Fibroblast of pulmonary artery (primary cell): Measurements from ENCODE around the gene ZNF865.
"Not testable (repeated sequence)": the region's sequence is repeated elsewhere in the genome, so short reads cannot be mapped to it uniquely, and the experiment has no call there.

Experiments
- DNase-seq: peaks from one replicate; pipeline ENCODE4 v3.0.0-alpha.2; 2010; ENCODE audit warnings: low read depth
- H3K4me3 ChIP-seq: replicated peaks from 2 replicates; pipeline ENCODE4 v1.5.1; 2011; ENCODE audit warnings: low read depth, mild to moderate bottlenecking, control low read depth, low read length, moderate library complexity
- CTCF ChIP-seq: IDR thresholded peaks from 2 replicates; pipeline ENCODE4 v1.5.1; 2011; ENCODE audit warnings: mild to moderate bottlenecking, control low read depth, low read length, inconsistent platforms; ENCODE audit errors: missing control alignments

The ZNF865 gene

GRCh38 chr19:55581823-55582223 is 23.6 kb upstream of the ZNF865 start:
- no peak for TF ChIP-seq CTCF
- no peak for DNase-seq
- H3K4me3 ChIP-seq: no peak overlapping the region

DNA sequence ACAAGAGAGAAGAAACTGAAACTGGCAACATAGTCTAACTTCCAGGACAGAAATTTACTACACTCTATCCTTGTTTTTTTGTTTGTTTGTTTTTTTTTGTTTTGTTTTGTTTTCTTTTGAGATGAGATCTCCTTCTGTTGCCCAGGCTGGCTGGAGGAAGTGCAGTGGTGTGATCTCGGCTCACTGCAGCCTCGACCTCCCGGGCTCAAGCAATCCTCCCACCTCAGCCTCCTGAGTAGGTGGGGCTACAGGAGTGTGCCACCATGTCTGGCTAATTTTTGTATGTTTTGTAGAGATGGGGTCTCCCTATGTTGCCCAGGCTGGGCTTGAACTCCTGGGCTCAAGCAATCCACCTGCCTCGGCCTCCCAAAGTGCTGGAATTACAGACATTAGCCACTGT is 23.2 kb upstream of the ZNF865 start:
- not testable (repeated sequence) for DNase-seq, H3K4me3 ChIP-seq

- not testable (repeated sequence) for H3K4me3 ChIP-seq, DNase-seq
Observed at GRCh38 chr19:55583897-55584296, 21.6 kb upstream of the ZNF865 start.

DNA sequence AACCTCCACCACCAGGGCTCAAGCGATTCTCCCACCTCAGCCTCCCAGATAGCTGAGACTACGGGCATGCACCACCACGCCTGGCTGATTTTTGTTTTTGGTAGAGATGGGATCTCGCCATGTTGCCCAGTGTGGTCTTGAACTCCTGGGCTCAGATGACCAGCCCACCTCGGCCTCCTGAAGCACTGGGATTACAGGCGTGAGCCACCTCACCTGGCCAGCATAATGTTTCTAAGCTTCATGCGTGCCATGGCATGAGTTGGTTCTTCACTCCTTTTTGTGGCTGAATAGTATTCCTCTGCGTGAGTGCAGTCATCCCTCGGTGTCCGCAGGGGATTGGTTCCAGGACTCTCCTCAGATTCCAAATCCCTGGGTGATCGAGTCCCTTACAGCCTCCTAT is 20.6 kb upstream of the ZNF865 start:
- DNase-seq: no peak
- no peak overlapping the region for H3K4me3 ChIP-seq
- TF ChIP-seq CTCF: no peak

DNA sequence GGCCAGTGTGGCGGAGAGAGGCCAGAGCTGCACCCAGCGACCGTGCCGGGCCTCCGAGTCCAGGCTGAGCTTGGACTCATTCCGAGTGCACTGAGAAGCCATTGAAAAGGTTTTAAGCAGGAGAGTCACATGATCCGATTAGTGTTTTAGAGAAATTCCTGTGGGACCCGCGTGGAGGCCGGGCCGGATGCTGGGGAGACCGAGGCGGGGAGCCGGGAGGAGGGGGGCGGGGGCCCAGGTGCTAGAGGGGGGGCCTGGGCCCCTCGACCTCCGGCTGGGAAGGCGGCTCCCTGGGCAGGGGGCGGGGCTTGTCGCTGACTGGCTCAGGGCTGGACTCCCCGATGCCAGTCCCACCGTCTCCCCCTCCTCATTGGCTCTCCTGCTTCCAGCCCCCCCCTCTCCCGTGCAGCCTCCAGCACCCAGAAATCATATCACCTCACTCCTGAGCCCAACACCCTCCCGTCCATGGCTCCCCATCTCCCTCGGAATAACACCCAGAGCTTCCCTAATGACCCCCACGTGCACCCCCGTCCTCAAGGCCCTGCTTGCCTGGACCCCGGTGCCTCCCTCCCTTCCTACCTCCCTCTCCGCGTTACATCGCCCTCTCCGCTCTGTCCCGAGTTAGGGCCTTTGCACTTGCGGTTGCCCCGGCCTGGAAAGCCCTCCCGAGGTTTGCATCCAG is 19.6 kb upstream of the ZNF865 start:
- DNase-seq: peak; percentile 79
- H3K4me3 ChIP-seq: peak overlapping the region; percentile 44
- TF ChIP-seq CTCF: no peak

GRCh38 chr19:55586976-55587668 is 18.3 kb upstream of the ZNF865 start:
- TF ChIP-seq CTCF: no peak
- peak; percentile 95 for DNase-seq
- H3K4me3 ChIP-seq: peak overlapping the region; percentile 52

GRCh38 chr19:55588738-55589137 is 16.7 kb upstream of the ZNF865 start:
- no peak for TF ChIP-seq CTCF
- no peak for DNase-seq
- no peak overlapping the region for H3K4me3 ChIP-seq

GRCh38 chr19:55590109-55590508 is 15.3 kb upstream of the ZNF865 start:
- no peak for DNase-seq
- TF ChIP-seq CTCF: no peak
- no peak overlapping the region for H3K4me3 ChIP-seq
